GM12878 (cell line): ENCODE results near the gene MGAT5. TPM values are rescaled to one million over a fixed set of nuclear protein-coding genes. Genes with fewer than 3 reads are reported as not detected.

ENCODE experiments used
- ATAC-seq: fragments of 200-7000 bp; cut with Tn5 transposase; 3 replicates; pipeline ENCODE4 v1.9.1; 2020; ENCODE audit warnings: mild to moderate bottlenecking, moderate library complexity
- BruUV-seq: library from RNA; stranded (reverse); fragments of 400-500 nt; replicated peaks from 2 replicates; lab custom pipeline; 2021; lab: Mats Ljungman, UMichigan
- CTCF ChIA-PET: fragments of 300-600 bp; sonication (Branson Sonifier 250); formaldehyde crosslinking; extraction: SDS; loops from one replicate; lab custom pipeline; 2021; ENCODE audit warnings: inconsistent platforms; lab: Yijun Ruan, JAX
- POLR2A ChIA-PET: fragments of 350-600 bp; formaldehyde crosslinking; extraction: SDS; loops from one replicate; lab custom pipeline; 2021; ENCODE audit warnings: inconsistent platforms; lab: Charles Lee
- RAD21 ChIA-PET: fragments of 300-600 bp; sonication (Branson Sonifier 250); formaldehyde crosslinking; loops from one replicate; lab custom pipeline; 2023; ENCODE audit warnings: antibody characterized with exemption; ENCODE audit not compliant: unreplicated experiment; lab: Charles Lee
- SMC1A ChIA-PET: fragments of 300-600 bp; sonication (Branson Sonifier 250); formaldehyde crosslinking; loops from one replicate; lab custom pipeline; 2023; ENCODE audit not compliant: unreplicated experiment, uncharacterized antibody; lab: Charles Lee
- DNase-seq: peaks from one replicate; pipeline ENCODE4 v3.0.0-alpha.2; 2011; ENCODE audit warnings: low read depth, low spot score
- FAIRE-seq: peaks from 3 replicates; lab custom pipeline; 2011; peaks lifted over from hg19 to GRCh38; lab: Jason Lieb, UNC
- H2AFZ ChIP-seq: 2 replicates; pipeline ENCODE4 v1.6.0; 2011; ENCODE audit warnings: low read depth, low read length, control low read depth; ENCODE audit not compliant: control insufficient read depth
- H3K27ac ChIP-seq: 2 replicates; pipeline ENCODE4 v1.5.1; 2011; ENCODE audit warnings: control low read depth; ENCODE audit not compliant: control insufficient read depth, insufficient read depth
- H3K27me3 ChIP-seq, 2 experiments: replicated peaks in 1 of 2; 2 replicates each; pipeline versions ENCODE4 v1.6.0 to v1.6.1; 2011; ENCODE audit warnings: low read length in 1 of 2; ENCODE audit not compliant: control insufficient read depth in 2 of 2, insufficient read depth in 2 of 2
- H3K36me3 ChIP-seq, 2 experiments: 2 replicates each; pipeline ENCODE4 v1.5.1; 2011; ENCODE audit warnings: low read length in 1 of 2; ENCODE audit not compliant: control insufficient read depth in 2 of 2, insufficient read depth in 2 of 2
- H3K4me1 ChIP-seq: 2 replicates; pipeline ENCODE4 v1.6.1; 2011; ENCODE audit warnings: mild to moderate bottlenecking, low read length, moderate library complexity, mixed read lengths; ENCODE audit not compliant: control insufficient read depth, insufficient read depth
- H3K4me2 ChIP-seq: 2 replicates; pipeline ENCODE4 v1.6.0; 2011; ENCODE audit warnings: control low read depth; ENCODE audit not compliant: control insufficient read depth, insufficient read depth
- H3K4me3 ChIP-seq: fragments of 200-600 bp; sonication (generic); 2 replicates; pipeline ENCODE4 v1.5.1; 2016
- H3K79me2 ChIP-seq: 2 replicates; pipeline ENCODE4 v1.6.0; 2011; ENCODE audit warnings: low read length; ENCODE audit not compliant: control insufficient read depth, insufficient read depth
- H3K9ac ChIP-seq: 2 replicates; pipeline ENCODE4 v1.8.0; 2011; ENCODE audit warnings: low read length, control low read depth, mixed read lengths; ENCODE audit not compliant: control insufficient read depth, insufficient read depth
- H3K9me3 ChIP-seq: replicated peaks from 3 replicates; pipeline ENCODE4 v1.5.1; 2011; ENCODE audit warnings: mild to moderate bottlenecking, low read length; ENCODE audit not compliant: control insufficient read depth, insufficient read depth
- H4K20me1 ChIP-seq: 2 replicates; pipeline ENCODE4 v1.6.0; 2011; ENCODE audit not compliant: control insufficient read depth, insufficient read depth
- CHD1 ChIP-seq: IDR thresholded peaks from 2 replicates; pipeline ENCODE4 v1.6.1; 2012; ENCODE audit warnings: low read depth, low read length, improper control_type of control experiment
- CREB1 ChIP-seq: IDR thresholded peaks from 2 replicates; pipeline ENCODE4 v1.6.1; 2012; ENCODE audit warnings: low read depth, mild to moderate bottlenecking, inconsistent platforms
- IRF4 ChIP-seq: IDR thresholded peaks from 2 replicates; pipeline ENCODE4 v1.6.1; 2011; ENCODE audit warnings: low read depth, low read length
- WGBS: methylation state at CpG from one replicate; pipeline ENCODE4 v1.1.6; 2016; ENCODE audit warnings: low lambda C conversion rate; ENCODE audit not compliant: insufficient replicate concordance, insufficient coverage; ENCODE audit errors: missing lambda C conversion rate; 5-methylcytosine and 5-hydroxymethylcytosine counted together
- in situ Hi-C: fragments of 300-500 bp; cut with MboI; formaldehyde crosslinking; loops from 9 replicates; pipeline ENCODE4 v1.14.3; 2018; ENCODE audit warnings: mixed read lengths
- intact Hi-C: fragments of 100-400 bp; cut with micrococcal nuclease; formaldehyde crosslinking; loops from one replicate; pipeline ENCODE4 v1.14.2; 2022; ENCODE audit not compliant: unreplicated experiment
- polyA plus RNA-seq, 11 experiments: library from polyadenylated mRNA; depleted of rRNA in 4 of 11; unstranded in 6 of 11; stranded (reverse) in 5 of 11; fragments of >200 nt; fragmentation: Nextera tagmentation in 4 of 11; fragmentation: Illumina TruSeq in 1 of 11; extraction: Ambion mirVana in 4 of 11; extraction: Trizol in 1 of 11; gene quantifications; 1 replicate in 1 of 11; 2 replicates in 10 of 11; pipeline versions ENCODE4 v1.2.1 to v1.2.3, GENCODE V29; 2011 to 2016; ENCODE audit warnings: inconsistent platforms in 2 of 11, missing spikeins in 2 of 11, low read depth in 1 of 11
- total RNA-seq, 4 experiments: library from RNA; depleted of rRNA in 3 of 4; stranded (reverse); fragments of >200 nt in 3 of 4; fragmentation: Illumina TruSeq in 1 of 4; extraction: Trizol in 1 of 4; gene quantifications; 2 replicates each; pipeline versions ENCODE4 v1.2.1 to v1.2.3, GENCODE V29; 2013 to 2021
- TF ChIP-seq, protein P1 (sequence below): fragments of 450-650 bp; IDR thresholded peaks from 2 replicates; pipeline ENCODE4 v1.6.1; 2016; ENCODE audit warnings: mild to moderate bottlenecking, moderate library complexity, borderline replicate concordance
- TF ChIP-seq, protein P2 (sequence below): fragments of 450-650 bp; formaldehyde crosslinking; IDR thresholded peaks from 2 replicates; pipeline ENCODE4 v1.4.0; 2022; ENCODE audit warnings: mild to moderate bottlenecking, moderate library complexity
- TF ChIP-seq, protein P3 (sequence below): fragments of 450-650 bp; IDR thresholded peaks from 2 replicates; pipeline ENCODE4 v1.6.1; 2017; ENCODE audit warnings: mild to moderate bottlenecking, low read depth, inconsistent platforms; ENCODE audit not compliant: poor library complexity, severe bottlenecking

Gene MGAT5
- total and polyA plus RNA-seq, 10 of the 15 experiments (the other 5 are each of a cell fraction or from before 2014, with no cell fraction given) = 4.9 to 104 (median 36.2) TPM

GRCh38 chr2:134235510-134236144 lies 18.2 kb upstream of the MGAT5 start (continued):
- no peak for TF ChIP-seq CHD1
- TF ChIP-seq, protein P1, sequence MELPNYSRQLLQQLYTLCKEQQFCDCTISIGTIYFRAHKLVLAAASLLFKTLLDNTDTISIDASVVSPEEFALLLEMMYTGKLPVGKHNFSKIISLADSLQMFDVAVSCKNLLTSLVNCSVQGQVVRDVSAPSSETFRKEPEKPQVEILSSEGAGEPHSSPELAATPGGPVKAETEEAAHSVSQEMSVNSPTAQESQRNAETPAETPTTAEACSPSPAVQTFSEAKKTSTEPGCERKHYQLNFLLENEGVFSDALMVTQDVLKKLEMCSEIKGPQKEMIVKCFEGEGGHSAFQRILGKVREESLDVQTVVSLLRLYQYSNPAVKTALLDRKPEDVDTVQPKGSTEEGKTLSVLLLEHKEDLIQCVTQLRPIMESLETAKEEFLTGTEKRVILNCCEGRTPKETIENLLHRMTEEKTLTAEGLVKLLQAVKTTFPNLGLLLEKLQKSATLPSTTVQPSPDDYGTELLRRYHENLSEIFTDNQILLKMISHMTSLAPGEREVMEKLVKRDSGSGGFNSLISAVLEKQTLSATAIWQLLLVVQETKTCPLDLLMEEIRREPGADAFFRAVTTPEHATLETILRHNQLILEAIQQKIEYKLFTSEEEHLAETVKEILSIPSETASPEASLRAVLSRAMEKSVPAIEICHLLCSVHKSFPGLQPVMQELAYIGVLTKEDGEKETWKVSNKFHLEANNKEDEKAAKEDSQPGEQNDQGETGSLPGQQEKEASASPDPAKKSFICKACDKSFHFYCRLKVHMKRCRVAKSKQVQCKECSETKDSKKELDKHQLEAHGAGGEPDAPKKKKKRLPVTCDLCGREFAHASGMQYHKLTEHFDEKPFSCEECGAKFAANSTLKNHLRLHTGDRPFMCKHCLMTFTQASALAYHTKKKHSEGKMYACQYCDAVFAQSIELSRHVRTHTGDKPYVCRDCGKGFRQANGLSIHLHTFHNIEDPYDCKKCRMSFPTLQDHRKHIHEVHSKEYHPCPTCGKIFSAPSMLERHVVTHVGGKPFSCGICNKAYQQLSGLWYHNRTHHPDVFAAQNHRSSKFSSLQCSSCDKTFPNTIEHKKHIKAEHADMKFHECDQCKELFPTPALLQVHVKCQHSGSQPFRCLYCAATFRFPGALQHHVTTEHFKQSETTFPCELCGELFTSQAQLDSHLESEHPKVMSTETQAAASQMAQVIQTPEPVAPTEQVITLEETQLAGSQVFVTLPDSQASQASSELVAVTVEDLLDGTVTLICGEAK = no peak
- no peak for TF ChIP-seq CREB1

DNA sequence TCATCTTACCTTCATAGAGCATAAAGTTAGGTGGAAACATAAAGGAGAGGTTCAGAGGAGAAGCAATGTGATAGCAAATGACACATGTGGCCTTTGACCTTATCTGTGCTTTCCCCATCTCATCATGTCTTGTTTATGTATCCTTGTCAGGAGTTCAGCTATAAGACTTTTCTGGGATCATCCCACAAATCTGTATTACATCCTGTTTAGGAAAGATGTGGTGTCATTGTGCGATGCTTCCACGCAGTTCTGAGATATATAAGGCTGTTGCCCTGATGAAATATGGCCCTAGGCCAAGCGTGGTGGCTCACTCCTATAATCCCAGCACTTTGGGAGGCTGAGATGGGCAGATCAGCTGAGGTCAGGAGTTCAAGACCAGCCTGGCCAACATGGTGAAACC lies 15.5 kb upstream of the MGAT5 start:
- WGBS = 67% methylated on average over 3 of the region's 3 CpGs
- no peaks in the 10 kb centered on the region; the same call in 2 of the 3 replicates for H3K9me3 ChIP-seq
- peaks cover 74% of the 10 kb centered on the region for H3K79me2 ChIP-seq
- no peak overlapping the region for H3K27ac ChIP-seq
- DNase-seq (no peak), ATAC-seq (no peak), FAIRE-seq (no peak)
- H3K9ac ChIP-seq = no peak overlapping the region
- ChIA-PET SMC1A (interaction anchor here (0.9 to 1.4 kb wide), 2 partner anchors 11 to 40 kb away, joined by 3 to 5 read pairs; no protein-coding TSS in a partner anchor), CTCF (interaction anchor here (1.1 to 4.0 kb wide), 5 partner anchors 9 to 213 kb away, joined by 3 to 19 read pairs (median 4); no protein-coding TSS in a partner anchor), POLR2A (interaction anchor here (0.5 kb wide), 1 partner anchor 8 kb away, joined by 4 read pairs; no protein-coding TSS in a partner anchor), RAD21 (no interaction called here)
- H2AFZ ChIP-seq = no peak overlapping the region
- intact Hi-C loops (loop anchor here (10.0 kb wide), 1 partner anchor 284 kb away; no protein-coding TSS in a partner anchor), in situ Hi-C loops (no loop called here)
- no peak overlapping the region for H3K4me2 ChIP-seq
- H3K36me3 ChIP-seq = peaks cover 0 to 3% of the 10 kb centered on the region in 2 experiments; a peak in 3 of 4 replicates
- no TSS peak for BruUV-seq
- H3K4me1 ChIP-seq = peaks cover 30% of the 10 kb centered on the region
- H3K27me3 ChIP-seq = no peaks in the 10 kb centered on the region
- H4K20me1 ChIP-seq = no peaks in the 10 kb centered on the region
- no peak overlapping the region for H3K4me3 ChIP-seq
- TF ChIP-seq, protein P2, sequence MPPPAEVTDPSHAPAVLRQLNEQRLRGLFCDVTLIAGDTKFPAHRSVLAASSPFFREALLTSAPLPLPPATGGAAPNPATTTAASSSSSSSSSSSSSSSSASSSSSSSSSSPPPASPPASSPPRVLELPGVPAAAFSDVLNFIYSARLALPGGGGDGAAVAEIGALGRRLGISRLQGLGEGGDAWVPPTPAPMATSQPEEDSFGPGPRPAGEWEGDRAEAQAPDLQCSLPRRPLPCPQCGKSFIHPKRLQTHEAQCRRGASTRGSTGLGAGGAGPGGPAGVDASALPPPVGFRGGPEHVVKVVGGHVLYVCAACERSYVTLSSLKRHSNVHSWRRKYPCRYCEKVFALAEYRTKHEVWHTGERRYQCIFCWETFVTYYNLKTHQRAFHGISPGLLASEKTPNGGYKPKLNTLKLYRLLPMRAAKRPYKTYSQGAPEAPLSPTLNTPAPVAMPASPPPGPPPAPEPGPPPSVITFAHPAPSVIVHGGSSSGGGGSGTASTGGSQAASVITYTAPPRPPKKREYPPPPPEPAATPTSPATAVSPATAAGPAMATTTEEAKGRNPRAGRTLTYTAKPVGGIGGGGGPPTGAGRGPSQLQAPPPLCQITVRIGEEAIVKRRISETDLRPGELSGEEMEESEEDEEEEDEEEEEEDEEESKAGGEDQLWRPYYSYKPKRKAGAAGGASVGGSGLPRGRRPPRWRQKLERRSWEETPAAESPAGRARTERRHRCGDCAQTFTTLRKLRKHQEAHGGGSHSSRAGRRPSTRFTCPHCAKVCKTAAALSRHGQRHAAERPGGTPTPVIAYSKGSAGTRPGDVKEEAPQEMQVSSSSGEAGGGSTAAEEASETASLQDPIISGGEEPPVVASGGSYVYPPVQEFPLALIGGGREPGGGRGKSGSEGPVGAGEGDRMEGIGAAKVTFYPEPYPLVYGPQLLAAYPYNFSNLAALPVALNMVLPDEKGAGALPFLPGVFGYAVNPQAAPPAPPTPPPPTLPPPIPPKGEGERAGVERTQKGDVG = no peak
- no peak for TF ChIP-seq IRF4
- TF ChIP-seq, protein P3, sequence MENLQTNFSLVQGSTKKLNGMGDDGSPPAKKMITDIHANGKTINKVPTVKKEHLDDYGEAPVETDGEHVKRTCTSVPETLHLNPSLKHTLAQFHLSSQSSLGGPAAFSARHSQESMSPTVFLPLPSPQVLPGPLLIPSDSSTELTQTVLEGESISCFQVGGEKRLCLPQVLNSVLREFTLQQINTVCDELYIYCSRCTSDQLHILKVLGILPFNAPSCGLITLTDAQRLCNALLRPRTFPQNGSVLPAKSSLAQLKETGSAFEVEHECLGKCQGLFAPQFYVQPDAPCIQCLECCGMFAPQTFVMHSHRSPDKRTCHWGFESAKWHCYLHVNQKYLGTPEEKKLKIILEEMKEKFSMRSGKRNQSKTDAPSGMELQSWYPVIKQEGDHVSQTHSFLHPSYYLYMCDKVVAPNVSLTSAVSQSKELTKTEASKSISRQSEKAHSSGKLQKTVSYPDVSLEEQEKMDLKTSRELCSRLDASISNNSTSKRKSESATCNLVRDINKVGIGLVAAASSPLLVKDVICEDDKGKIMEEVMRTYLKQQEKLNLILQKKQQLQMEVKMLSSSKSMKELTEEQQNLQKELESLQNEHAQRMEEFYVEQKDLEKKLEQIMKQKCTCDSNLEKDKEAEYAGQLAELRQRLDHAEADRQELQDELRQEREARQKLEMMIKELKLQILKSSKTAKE = no peak
- TF ChIP-seq, protein P1 = no peak
